Adipocyte (in vitro differentiated cells): ENCODE measurements around the gene PDIA4.

Source experiments
- DNase-seq: peaks from one replicate; pipeline ENCODE4 v3.0.0-alpha.2; 2015; ENCODE audit warnings: low read depth
- H3K27me3 ChIP-seq: replicated peaks from 2 replicates; pipeline ENCODE4 v1.7.0; 2013; ENCODE audit warnings: mild to moderate bottlenecking, low read length, moderate library complexity; ENCODE audit not compliant: control insufficient read depth, insufficient read depth
- H3K36me3 ChIP-seq: 2 replicates; pipeline ENCODE4 v1.7.0; 2013; ENCODE audit warnings: low read length, mild to moderate bottlenecking, moderate library complexity; ENCODE audit not compliant: control insufficient read depth, insufficient read depth, severe bottlenecking
- H3K4me1 ChIP-seq: 2 replicates; pipeline ENCODE4 v1.7.0; 2013; ENCODE audit warnings: mild to moderate bottlenecking, low read length, moderate library complexity; ENCODE audit not compliant: control insufficient read depth, insufficient read depth
- H3K4me3 ChIP-seq: 2 replicates; pipeline ENCODE4 v1.7.0; 2013; ENCODE audit warnings: mild to moderate bottlenecking, low read length, moderate library complexity
- H3K9ac ChIP-seq: 2 replicates; pipeline ENCODE4 v1.7.0; 2013; ENCODE audit warnings: mild to moderate bottlenecking, low read length, moderate library complexity
- H3K9me3 ChIP-seq: 2 replicates; pipeline ENCODE4 v1.7.0; 2013; ENCODE audit warnings: mild to moderate bottlenecking, low read length, moderate library complexity; ENCODE audit not compliant: control insufficient read depth

PDIA4 gene

GRCh38 chr7:148963583-148964482 is 64.5 kb downstream of the PDIA4 start:
- Histone ChIP-seq H3K9ac (peak overlapping the region; percentile 86), H3K4me1 (peaks cover 5% of the 10 kb centered on the region), H3K36me3 (no peaks in the 10 kb centered on the region), H3K27me3 (no peaks in the 10 kb centered on the region), H3K4me3 (peak overlapping the region; percentile 94), H3K9me3 (no peaks in the 10 kb centered on the region)
- peak; percentile 19 for DNase-seq

- peaks cover 5% of the 10 kb centered on the region for H3K4me1 ChIP-seq
- DNase-seq, result peak; percentile 88
- no peaks in the 10 kb centered on the region for H3K27me3 ChIP-seq
- peak overlapping the region; percentile 94 for H3K4me3 ChIP-seq
- H3K9ac ChIP-seq, result peak overlapping the region; percentile 86
- H3K9me3 ChIP-seq, result no peaks in the 10 kb centered on the region
- no peaks in the 10 kb centered on the region for H3K36me3 ChIP-seq
These were observed 65.3 kb downstream of the PDIA4 start for GRCh38 chr7:148962823-148963582.

GRCh38 chr7:148962440-148962822 is 65.9 kb downstream of the PDIA4 start:
- Histone ChIP-seq H3K4me3 (peak overlapping the region; percentile 94), H3K9ac (no peak overlapping the region), H3K27me3 (no peaks in the 10 kb centered on the region), H3K9me3 (no peaks in the 10 kb centered on the region), H3K4me1 (peaks cover 5% of the 10 kb centered on the region), H3K36me3 (no peaks in the 10 kb centered on the region)
- DNase-seq, result no peak

GRCh38 chr7:148959726-148960125 is 68.6 kb downstream of the PDIA4 start:
- H3K27me3 ChIP-seq, result no peaks in the 10 kb centered on the region
- DNase-seq, result no peak
- H3K36me3 ChIP-seq, result no peaks in the 10 kb centered on the region
- no peak overlapping the region for H3K4me3 ChIP-seq
- no peaks in the 10 kb centered on the region for H3K9me3 ChIP-seq
- H3K4me1 ChIP-seq, result peaks cover 5% of the 10 kb centered on the region
- H3K9ac ChIP-seq, result no peak overlapping the region

GRCh38 chr7:148958061-148958460 is 70.2 kb downstream of the PDIA4 start:
- Histone ChIP-seq H3K36me3 (no peaks in the 10 kb centered on the region), H3K4me1 (no peaks in the 10 kb centered on the region), H3K9me3 (no peaks in the 10 kb centered on the region), H3K9ac (no peak overlapping the region), H3K4me3 (no peak overlapping the region), H3K27me3 (no peaks in the 10 kb centered on the region)
- DNase-seq, result no peak

- no peak overlapping the region for H3K9ac ChIP-seq
- no peak for DNase-seq
- H3K27me3 ChIP-seq, result no peaks in the 10 kb centered on the region
- H3K4me1 ChIP-seq, result no peaks in the 10 kb centered on the region
- no peaks in the 10 kb centered on the region for H3K9me3 ChIP-seq
- no peaks in the 10 kb centered on the region for H3K36me3 ChIP-seq
- no peak overlapping the region for H3K4me3 ChIP-seq
These were observed 73.5 kb downstream of the PDIA4 start for GRCh38 chr7:148954766-148955165.

- H3K4me1 ChIP-seq, result no peaks in the 10 kb centered on the region
- H3K36me3 ChIP-seq, result no peaks in the 10 kb centered on the region
- H3K9ac ChIP-seq, result no peak overlapping the region
- H3K27me3 ChIP-seq, result no peaks in the 10 kb centered on the region
- no peaks in the 10 kb centered on the region for H3K9me3 ChIP-seq
- DNase-seq, result no peak
- no peak overlapping the region for H3K4me3 ChIP-seq
These were observed 74.6 kb downstream of the PDIA4 start for GRCh38 chr7:148953676-148954075.
